HEK293T (cell line): Measurements from ENCODE around the gene CAPZA2.

Source experiments
- ARNT ChIP-seq: fragments of 450-650 bp; IDR thresholded peaks from 2 replicates; pipeline ENCODE4 v1.6.1; 2017; ENCODE audit warnings: mild to moderate bottlenecking
- BHLHE40 ChIP-seq: fragments of 450-650 bp; IDR thresholded peaks from 2 replicates; pipeline ENCODE4 v1.6.1; 2016; ENCODE audit warnings: mild to moderate bottlenecking, moderate library complexity, borderline replicate concordance
- ELF4 ChIP-seq: fragments of 450-650 bp; IDR thresholded peaks from 2 replicates; pipeline ENCODE4 v1.6.1; 2017; ENCODE audit warnings: antibody characterized with exemption
- FOXA1 ChIP-seq: fragments of 450-650 bp; IDR thresholded peaks from 2 replicates; pipeline ENCODE4 v1.6.1; 2016; ENCODE audit warnings: mild to moderate bottlenecking
- FOXK2 ChIP-seq: fragments of 450-650 bp; IDR thresholded peaks from 2 replicates; pipeline ENCODE4 v1.6.1; 2016; ENCODE audit warnings: mild to moderate bottlenecking
- FOXM1 ChIP-seq: fragments of 450-650 bp; IDR thresholded peaks from 2 replicates; pipeline ENCODE4 v1.6.1; 2017; ENCODE audit warnings: mild to moderate bottlenecking, borderline replicate concordance
- HDGF ChIP-seq: fragments of 450-650 bp; IDR thresholded peaks from 2 replicates; pipeline ENCODE4 v1.6.1; 2017; ENCODE audit warnings: antibody characterized with exemption, borderline replicate concordance
- L3MBTL2 ChIP-seq: fragments of 450-650 bp; conservative IDR thresholded peaks from 2 replicates; pipeline ENCODE4 v1.6.1; 2016; ENCODE audit warnings: mild to moderate bottlenecking
- LEF1 ChIP-seq: fragments of 450-650 bp; IDR thresholded peaks from 2 replicates; pipeline ENCODE4 v1.6.1; 2017; ENCODE audit warnings: mild to moderate bottlenecking, borderline replicate concordance
- NFRKB ChIP-seq: fragments of 450-650 bp; IDR thresholded peaks from 2 replicates; pipeline ENCODE4 v1.6.1; 2016; ENCODE audit warnings: mild to moderate bottlenecking, moderate library complexity
- SP1 ChIP-seq: fragments of 450-650 bp; IDR thresholded peaks from 2 replicates; pipeline ENCODE4 v1.6.1; 2017
- SUZ12 ChIP-seq: fragments of 450-650 bp; IDR thresholded peaks from 2 replicates; pipeline ENCODE4 v1.6.1; 2016; ENCODE audit warnings: mild to moderate bottlenecking
- TARDBP ChIP-seq: fragments of 450-650 bp; IDR thresholded peaks from 2 replicates; pipeline ENCODE4 v1.6.1; 2016
- ZNF384 ChIP-seq: fragments of 450-650 bp; IDR thresholded peaks from 2 replicates; pipeline ENCODE4 v1.6.1; 2016

GRCh38 chr7:116840256-116840655, 22.1 kb upstream of the CAPZA2 start:
- TF ChIP-seq FOXA1 (no peak), NFRKB (no peak), ZNF384 (no peak), ELF4 (no peak), SP1 (no peak), BHLHE40 (no peak), ARNT (no peak), SUZ12 (no peak), FOXM1 (no peak), TARDBP (no peak), HDGF (no peak), LEF1 (no peak), L3MBTL2 (no peak), FOXK2 (no peak)
